Measurements from ENCODE around the gene PRRX2.

The PRRX2 gene

GRCh38 chr9:129765764-129766317, 100.4 kb downstream of the PRRX2 start:
- no peaks in the 10 kb centered on the region for H4K20me1 ChIP-seq (ENCODE audit: insufficient read depth)
- no peak overlapping the region for H3K4me2 ChIP-seq
- H3K4me3 ChIP-seq (IDR thresholded peaks at IDR 0.05; ENCODE audit: insufficient read depth, low read depth, low read length): no peak overlapping the region

GRCh38 chr9:129768486-129768885, 103.0 kb downstream of the PRRX2 start:
- H3K4me1 ChIP-seq (ENCODE audit: low read depth, poor library complexity, severe bottlenecking): peaks cover 17% of the 10 kb centered on the region
- no peaks in the 10 kb centered on the region for H3K36me3 ChIP-seq (ENCODE audit: insufficient read depth)
- no peaks in the 10 kb centered on the region; the same call in 1 of the 2 replicates for H3K27me3 ChIP-seq (ENCODE audit: insufficient read depth, low read depth)
- TF ChIP-seq CTCF (conservative IDR thresholded peaks at IDR 0.05; ENCODE audit: low read depth, low read length): no peak
- H3K4me3 ChIP-seq (IDR thresholded peaks at IDR 0.05; ENCODE audit: insufficient read depth, low read depth, low read length): no peak overlapping the region
- H2AFZ ChIP-seq (ENCODE audit: low read depth): no peak overlapping the region
- H3K9ac ChIP-seq: no peak overlapping the region
- no peak overlapping the region for H3K4me2 ChIP-seq
- no peaks in the 10 kb centered on the region for H3K79me2 ChIP-seq (ENCODE audit: insufficient read depth, low read depth)
- no peak overlapping the region for H3K27ac ChIP-seq
- no peaks in the 10 kb centered on the region for H4K20me1 ChIP-seq (ENCODE audit: insufficient read depth)

More at GRCh38 chr9:129765764-129766317, 100.4 kb downstream of the PRRX2 start:
- Histone ChIP-seq H3K79me2 (ENCODE audit: insufficient read depth, low read depth) (no peaks in the 10 kb centered on the region), H3K4me1 (ENCODE audit: low read depth, poor library complexity, severe bottlenecking) (peaks cover 21% of the 10 kb centered on the region), H2AFZ (ENCODE audit: low read depth) (no peak overlapping the region), H3K36me3 (ENCODE audit: insufficient read depth) (no peaks in the 10 kb centered on the region), H3K27me3 (ENCODE audit: insufficient read depth, low read depth) (no peaks in the 10 kb centered on the region), H3K27ac (no peak overlapping the region), H3K9ac (no peak overlapping the region)
- no peak for TF ChIP-seq CTCF (conservative IDR thresholded peaks at IDR 0.05; ENCODE audit: low read depth, low read length)

- H3K36me3 ChIP-seq (ENCODE audit: insufficient read depth): no peaks in the 10 kb centered on the region
- H3K4me1 ChIP-seq (ENCODE audit: low read depth, poor library complexity, severe bottlenecking): peaks cover 17% of the 10 kb centered on the region
- no peak overlapping the region for H2AFZ ChIP-seq (ENCODE audit: low read depth)
- H3K27me3 ChIP-seq (ENCODE audit: insufficient read depth, low read depth): no peaks in the 10 kb centered on the region; the same call in 1 of the 2 replicates
- no peaks in the 10 kb centered on the region for H3K79me2 ChIP-seq (ENCODE audit: insufficient read depth, low read depth)
- no peak overlapping the region for H3K9ac ChIP-seq
- no peak overlapping the region for H3K27ac ChIP-seq
- H3K4me3 ChIP-seq (IDR thresholded peaks at IDR 0.05; ENCODE audit: insufficient read depth, low read depth, low read length): no peak overlapping the region
- H3K4me2 ChIP-seq: no peak overlapping the region
- no peak for TF ChIP-seq CTCF (conservative IDR thresholded peaks at IDR 0.05; ENCODE audit: low read depth, low read length)
- no peaks in the 10 kb centered on the region for H4K20me1 ChIP-seq (ENCODE audit: insufficient read depth)
Observed at GRCh38 chr9:129769669-129770068, 104.2 kb downstream of the PRRX2 start.

GRCh38 chr9:129770741-129771140, 105.3 kb downstream of the PRRX2 start:
- no peaks in the 10 kb centered on the region for H4K20me1 ChIP-seq (ENCODE audit: insufficient read depth)
- H3K79me2 ChIP-seq (ENCODE audit: insufficient read depth, low read depth): no peaks in the 10 kb centered on the region
- no peak overlapping the region for H3K27ac ChIP-seq
- no peak overlapping the region for H3K9ac ChIP-seq
- H3K4me3 ChIP-seq (IDR thresholded peaks at IDR 0.05; ENCODE audit: insufficient read depth, low read depth, low read length): no peak overlapping the region
- no peak overlapping the region for H3K4me2 ChIP-seq
- H2AFZ ChIP-seq (ENCODE audit: low read depth): no peak overlapping the region
- H3K4me1 ChIP-seq (ENCODE audit: low read depth, poor library complexity, severe bottlenecking): peaks cover 17% of the 10 kb centered on the region
- TF ChIP-seq CTCF (conservative IDR thresholded peaks at IDR 0.05; ENCODE audit: low read depth, low read length): no peak
- no peaks in the 10 kb centered on the region for H3K36me3 ChIP-seq (ENCODE audit: insufficient read depth)
- no peaks in the 10 kb centered on the region; the same call in 1 of the 2 replicates for H3K27me3 ChIP-seq (ENCODE audit: insufficient read depth, low read depth)

Measured in KMS-11 (cell line).